Measurements from ENCODE around the gene MTFMT. TPM values are rescaled to one million over a fixed set of nuclear protein-coding genes. Genes with fewer than 3 reads are reported as not detected.
"Not testable (repeated sequence)": the region's sequence is repeated elsewhere in the genome, so short reads cannot be mapped to it uniquely, and the experiment has no call there.

MTFMT gene
- total RNA-seq, 1 donor = 30.7 TPM

GRCh38 chr15:65028338-65028737 lies 1.1 kb downstream of the MTFMT start:
- peak overlapping the region; percentile 86 for H3K4me3 ChIP-seq (ENCODE audit: low read depth, low read length)
- no peak for DNase-seq (ENCODE audit: low read depth)
- TF ChIP-seq CTCF (IDR thresholded peaks at IDR 0.05; ENCODE audit: insufficient read depth, low read depth, low read length) = no peak

- no peak for TF ChIP-seq CTCF (IDR thresholded peaks at IDR 0.05; ENCODE audit: insufficient read depth, low read depth, low read length)
- peak overlapping the region; percentile 12 for H3K4me3 ChIP-seq (ENCODE audit: low read depth, low read length)
- no peak for DNase-seq (ENCODE audit: low read depth)
Measured at GRCh38 chr15:65027593-65027992, 1.8 kb downstream of the MTFMT start.

DNA sequence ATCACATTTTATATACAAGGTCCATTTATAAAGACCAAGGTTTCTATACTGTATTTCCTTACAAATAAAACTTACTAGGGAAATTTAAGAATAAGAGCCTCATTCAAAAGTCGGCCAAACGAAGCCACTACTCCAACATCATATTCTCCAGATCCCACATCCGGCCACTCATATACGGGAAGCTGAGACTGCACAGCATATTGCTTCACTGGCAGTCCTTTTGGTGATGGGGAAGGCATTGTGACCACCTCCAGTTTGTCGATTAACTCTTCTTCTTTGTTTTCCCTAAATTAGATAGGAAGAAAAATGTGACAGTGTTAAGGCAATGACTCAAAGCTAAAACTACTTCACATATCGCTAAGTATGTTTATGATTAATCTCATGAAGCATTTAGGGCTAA lies 2.7 kb downstream of the MTFMT start:
- H3K4me3 ChIP-seq (ENCODE audit: low read depth, low read length) = no peak overlapping the region
- TF ChIP-seq CTCF (IDR thresholded peaks at IDR 0.05; ENCODE audit: insufficient read depth, low read depth, low read length) = no peak
- DNase-seq (ENCODE audit: low read depth) = no peak

GRCh38 chr15:65021488-65021887 lies 8.0 kb downstream of the MTFMT start:
- no peak overlapping the region for H3K4me3 ChIP-seq (ENCODE audit: low read depth, low read length)
- DNase-seq (ENCODE audit: low read depth) = no peak
- TF ChIP-seq CTCF (IDR thresholded peaks at IDR 0.05; ENCODE audit: insufficient read depth, low read depth, low read length) = no peak

DNA sequence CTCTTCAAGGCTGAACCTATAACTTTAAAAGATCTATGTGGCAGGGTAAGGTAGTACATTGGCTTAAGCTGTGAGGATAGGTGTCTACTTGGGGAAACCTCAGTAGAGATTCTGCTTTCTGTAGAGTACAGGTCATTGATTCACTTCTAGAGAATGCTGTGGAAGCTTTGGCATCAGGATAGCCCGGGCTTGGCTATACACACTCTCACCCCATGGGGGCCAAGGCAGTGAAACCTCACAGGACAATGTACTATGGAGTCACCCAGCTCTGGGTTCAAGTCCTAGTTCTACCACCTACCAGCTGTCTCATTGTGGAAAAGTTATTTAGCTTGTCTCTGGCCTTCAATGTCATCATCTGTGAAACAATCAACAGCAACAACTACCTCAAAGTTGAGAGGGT lies 9.0 kb downstream of the MTFMT start:
- TF ChIP-seq CTCF (IDR thresholded peaks at IDR 0.05; ENCODE audit: insufficient read depth, low read depth, low read length) = no peak
- no peak overlapping the region for H3K4me3 ChIP-seq (ENCODE audit: low read depth, low read length)
- no peak for DNase-seq (ENCODE audit: low read depth)

DNA sequence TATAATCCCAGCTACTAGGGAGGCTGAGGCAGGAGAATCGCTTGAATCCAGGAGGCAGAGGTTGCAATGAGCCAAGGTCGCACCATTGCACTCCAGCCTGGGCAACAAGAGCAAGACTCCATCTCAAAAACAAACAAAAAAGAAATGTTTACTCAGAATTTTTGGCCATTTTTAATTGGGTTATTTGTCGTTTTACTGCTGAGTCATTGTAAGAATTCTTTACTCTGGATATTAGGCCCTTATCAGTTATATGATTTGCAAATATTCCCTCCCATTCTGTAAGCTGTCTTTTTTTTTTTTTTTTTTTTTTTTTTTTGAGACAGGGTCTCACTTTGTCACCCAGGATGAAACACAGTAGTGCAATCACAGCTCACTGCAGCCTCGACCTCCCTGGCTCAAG lies 18.2 kb downstream of the MTFMT start:
- DNase-seq (ENCODE audit: low read depth); H3K4me3 ChIP-seq (ENCODE audit: low read depth, low read length): not testable (repeated sequence)

DNA sequence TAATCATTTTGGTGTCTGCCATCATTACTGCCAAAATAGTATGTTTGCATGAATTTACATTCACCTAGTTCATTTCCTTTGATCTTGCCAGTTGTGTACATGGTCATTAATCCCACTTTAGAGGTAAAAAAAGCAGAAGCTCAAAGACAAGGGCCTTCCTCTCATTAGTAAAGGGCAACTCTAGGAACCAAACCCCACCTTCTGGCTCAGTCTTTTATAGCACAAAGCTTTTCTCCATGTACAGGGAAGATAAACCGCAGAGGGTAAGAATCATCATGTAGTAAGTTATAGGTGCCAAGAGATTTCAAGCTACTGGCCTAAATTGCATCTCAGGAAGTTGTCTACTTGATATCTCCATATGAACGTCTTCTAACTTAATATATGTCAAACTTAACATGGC lies 20.5 kb downstream of the MTFMT start:
- no peak overlapping the region for H3K4me3 ChIP-seq (ENCODE audit: low read depth, low read length)
- peak; percentile 39 for TF ChIP-seq CTCF (IDR thresholded peaks at IDR 0.05; ENCODE audit: insufficient read depth, low read depth, low read length)
- peak; percentile 24 for DNase-seq (ENCODE audit: low read depth)
